ENCODE measurements around the gene COG2. TPM values are rescaled to one million over a fixed set of nuclear protein-coding genes. Genes with fewer than 3 reads are reported as not detected.

Gene COG2
- total RNA-seq, 1 donor from 2014 or later: 22.0 TPM

DNA sequence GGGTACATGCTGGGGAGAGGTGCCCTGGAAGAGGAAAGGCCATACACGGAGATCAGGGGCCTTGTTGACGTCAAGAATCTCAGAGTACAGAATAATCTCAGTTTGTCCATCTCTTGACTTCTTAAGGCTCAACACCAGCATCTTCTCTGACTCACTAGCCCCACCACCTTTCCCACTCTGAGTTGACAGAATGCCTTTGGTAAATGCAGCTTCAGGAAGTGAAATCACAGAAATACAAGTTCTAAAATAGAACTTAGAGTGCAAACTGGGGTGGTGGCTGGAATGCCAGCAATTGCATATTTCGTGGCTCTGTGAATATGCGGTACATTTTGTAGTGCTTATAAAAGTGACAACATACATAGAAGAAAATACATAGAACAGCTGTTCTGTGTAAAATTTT lies 1.6 kb downstream of the COG2 start:
- peaks cover 16% of the 10 kb centered on the region for H3K27me3 Mint-ChIP-seq (ENCODE audit: unreplicated experiment)
- H3K27ac Mint-ChIP-seq (ENCODE audit: unreplicated experiment): no peak overlapping the region
- H3K36me3 Mint-ChIP-seq (ENCODE audit: unreplicated experiment): no peaks in the 10 kb centered on the region
- H3K9me3 Mint-ChIP-seq (ENCODE audit: unreplicated experiment): no peaks in the 10 kb centered on the region
- H3K4me3 Mint-ChIP-seq (ENCODE audit: unreplicated experiment): peak overlapping the region; percentile 99
- peaks cover 22% of the 10 kb centered on the region for H3K4me1 Mint-ChIP-seq (ENCODE audit: unreplicated experiment)
- no peak for DNase-seq (ENCODE audit: extremely low spot score, unreplicated experiment)
- no peak for TF ChIP-seq CTCF (IDR thresholded peaks at IDR 0.05)

DNA sequence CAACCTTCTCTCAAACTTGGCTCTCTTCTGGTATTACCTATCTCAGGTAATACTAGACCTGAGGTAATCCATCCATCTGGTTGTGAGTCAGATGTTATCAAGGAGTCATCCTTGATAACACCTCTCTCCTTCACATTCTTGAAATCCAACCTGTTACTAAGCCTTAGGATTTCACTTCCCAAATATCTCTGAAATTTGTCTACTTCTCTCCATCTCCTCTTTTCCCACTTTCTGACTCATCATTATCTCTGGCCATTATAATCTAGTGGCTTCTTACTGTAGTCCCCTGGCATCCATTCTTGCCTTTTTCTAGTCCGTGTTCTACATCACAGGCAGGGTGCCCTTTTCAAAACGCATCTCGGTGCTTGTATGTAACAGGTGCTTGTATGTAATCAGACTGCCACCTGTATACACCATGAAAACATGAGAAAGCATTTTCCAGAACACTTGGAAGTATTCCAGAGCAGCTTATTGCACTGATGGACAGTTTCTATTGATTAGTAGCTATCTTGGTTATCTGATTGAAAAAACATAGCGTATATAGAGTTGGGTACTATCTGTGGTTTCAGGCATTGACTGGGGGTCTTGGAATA lies 4.5 kb downstream of the COG2 start:
- Mint-ChIP-seq H3K27ac (ENCODE audit: unreplicated experiment) (no peak overlapping the region), H3K4me3 (ENCODE audit: unreplicated experiment) (no peak overlapping the region), H3K4me1 (ENCODE audit: unreplicated experiment) (peaks cover 22% of the 10 kb centered on the region), H3K36me3 (ENCODE audit: unreplicated experiment) (no peaks in the 10 kb centered on the region), H3K9me3 (ENCODE audit: unreplicated experiment) (peaks cover 13% of the 10 kb centered on the region), H3K27me3 (ENCODE audit: unreplicated experiment) (no peaks in the 10 kb centered on the region)
- DNase-seq (ENCODE audit: extremely low spot score, unreplicated experiment): no peak
- no peak for TF ChIP-seq CTCF (IDR thresholded peaks at IDR 0.05)

DNA sequence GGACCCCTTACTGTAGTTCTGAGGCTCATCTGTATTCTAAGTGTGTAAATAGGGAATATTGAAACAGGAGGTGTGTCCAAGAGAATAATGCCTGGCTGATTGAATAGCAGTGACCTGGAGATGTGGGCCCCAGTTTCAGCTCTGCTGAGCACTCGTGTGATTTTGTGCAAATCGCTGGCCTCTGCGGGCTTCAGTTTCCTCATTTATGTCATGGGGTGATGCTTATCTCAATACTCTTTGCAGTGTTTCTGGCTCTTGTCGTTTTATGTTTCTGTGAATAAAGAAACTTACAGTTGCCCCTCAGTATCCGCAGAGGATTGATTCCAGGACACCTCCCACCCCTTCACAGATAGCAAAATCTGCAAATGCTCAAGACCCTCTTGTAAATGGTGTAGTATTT lies 5.0 kb downstream of the COG2 start:
- TF ChIP-seq CTCF (IDR thresholded peaks at IDR 0.05): no peak
- H3K9me3 Mint-ChIP-seq (ENCODE audit: unreplicated experiment): peaks cover 15% of the 10 kb centered on the region
- no peaks in the 10 kb centered on the region for H3K27me3 Mint-ChIP-seq (ENCODE audit: unreplicated experiment)
- no peak for DNase-seq (ENCODE audit: extremely low spot score, unreplicated experiment)
- no peak overlapping the region for H3K4me3 Mint-ChIP-seq (ENCODE audit: unreplicated experiment)
- peaks cover 19% of the 10 kb centered on the region for H3K4me1 Mint-ChIP-seq (ENCODE audit: unreplicated experiment)
- H3K36me3 Mint-ChIP-seq (ENCODE audit: unreplicated experiment): peaks cover 2% of the 10 kb centered on the region
- no peak overlapping the region for H3K27ac Mint-ChIP-seq (ENCODE audit: unreplicated experiment)

DNA sequence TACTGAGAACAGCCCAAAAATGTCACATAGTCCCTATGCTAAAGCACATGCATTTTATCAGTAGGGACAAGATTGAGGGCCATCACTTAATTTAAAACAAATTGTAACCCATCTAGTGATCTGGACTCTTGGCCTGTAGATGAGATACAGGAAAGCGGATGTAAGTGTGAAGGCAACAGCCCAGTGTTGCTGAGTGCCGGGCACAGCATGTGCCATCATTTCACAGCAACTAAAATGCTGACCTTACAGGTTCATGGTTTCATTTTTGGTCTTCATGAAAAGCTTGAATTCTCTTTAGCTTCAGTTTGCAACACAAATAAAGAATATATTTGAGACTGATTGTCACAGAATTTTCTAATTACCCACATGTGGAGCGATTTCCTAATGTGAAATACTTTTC lies 5.8 kb downstream of the COG2 start:
- H3K27ac Mint-ChIP-seq (ENCODE audit: unreplicated experiment): no peak overlapping the region
- peaks cover 16% of the 10 kb centered on the region for H3K9me3 Mint-ChIP-seq (ENCODE audit: unreplicated experiment)
- peaks cover 17% of the 10 kb centered on the region for H3K4me1 Mint-ChIP-seq (ENCODE audit: unreplicated experiment)
- DNase-seq (ENCODE audit: extremely low spot score, unreplicated experiment): no peak
- no peak overlapping the region for H3K4me3 Mint-ChIP-seq (ENCODE audit: unreplicated experiment)
- peaks cover 6% of the 10 kb centered on the region for H3K36me3 Mint-ChIP-seq (ENCODE audit: unreplicated experiment)
- TF ChIP-seq CTCF (IDR thresholded peaks at IDR 0.05): no peak
- H3K27me3 Mint-ChIP-seq (ENCODE audit: unreplicated experiment): no peaks in the 10 kb centered on the region

DNA sequence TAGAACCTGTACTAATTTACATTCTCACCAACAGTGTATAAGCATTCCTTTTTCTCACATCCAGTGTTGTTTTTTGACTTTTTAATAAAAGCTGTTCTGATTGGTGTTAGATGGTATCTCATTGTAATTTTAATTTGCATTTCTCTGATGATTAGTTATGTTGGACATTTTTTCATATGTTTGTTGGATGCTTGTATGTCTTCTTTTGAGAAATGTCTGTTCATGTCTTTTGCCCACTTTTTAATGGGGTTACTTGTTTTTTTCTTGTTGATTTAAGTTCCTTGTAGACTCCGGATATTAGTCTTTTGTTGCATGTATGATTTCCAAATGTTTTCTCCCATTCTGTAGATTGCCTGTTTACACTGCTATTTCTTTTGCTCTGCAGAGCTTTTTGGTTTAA lies 8.0 kb downstream of the COG2 start:
- DNase-seq (ENCODE audit: extremely low spot score, unreplicated experiment): no peak
- Mint-ChIP-seq H3K4me3 (ENCODE audit: unreplicated experiment) (no peak overlapping the region), H3K9me3 (ENCODE audit: unreplicated experiment) (peaks cover 23% of the 10 kb centered on the region), H3K36me3 (ENCODE audit: unreplicated experiment) (peaks cover 16% of the 10 kb centered on the region), H3K4me1 (ENCODE audit: unreplicated experiment) (no peaks in the 10 kb centered on the region), H3K27ac (ENCODE audit: unreplicated experiment) (no peak overlapping the region), H3K27me3 (ENCODE audit: unreplicated experiment) (no peaks in the 10 kb centered on the region)
- TF ChIP-seq CTCF (IDR thresholded peaks at IDR 0.05): no peak
